ENCODE data around the gene ZFPM1.
"Not testable (repeated sequence)": the region's sequence is repeated elsewhere in the genome, so short reads cannot be mapped to it uniquely, and the experiment has no call there.

ZFPM1 gene

GRCh38 chr16:88480829-88481228, 27.7 kb downstream of the ZFPM1 start:
- DNase-seq (ENCODE audit: low read depth): no peak

GRCh38 chr16:88481851-88482250, 28.8 kb downstream of the ZFPM1 start:
- DNase-seq (ENCODE audit: low read depth): no peak

GRCh38 chr16:88482630-88483391, 29.7 kb downstream of the ZFPM1 start:
- DNase-seq (ENCODE audit: low read depth): no peak

GRCh38 chr16:88483392-88483641, 30.2 kb downstream of the ZFPM1 start:
- DNase-seq (ENCODE audit: low read depth): no peak

- no peak for DNase-seq (ENCODE audit: low read depth)
Observed at GRCh38 chr16:88484505-88485365, 31.7 kb downstream of the ZFPM1 start.

GRCh38 chr16:88485366-88485741, 32.3 kb downstream of the ZFPM1 start:
- not testable (repeated sequence) for DNase-seq (ENCODE audit: low read depth)

GRCh38 chr16:88486398-88487123, 33.5 kb downstream of the ZFPM1 start:
- no peak for DNase-seq (ENCODE audit: low read depth)

- DNase-seq (ENCODE audit: low read depth): no peak
Observed at GRCh38 chr16:88487124-88487432, 34.0 kb downstream of the ZFPM1 start.

GRCh38 chr16:88487920-88488851, 35.1 kb downstream of the ZFPM1 start:
- DNase-seq (ENCODE audit: low read depth): no peak

- no peak for DNase-seq (ENCODE audit: low read depth)
Observed at GRCh38 chr16:88489163-88489741, 36.2 kb downstream of the ZFPM1 start.

GRCh38 chr16:88491001-88491559, 38.0 kb downstream of the ZFPM1 start:
- DNase-seq (ENCODE audit: low read depth): no peak

- DNase-seq (ENCODE audit: low read depth): no peak
Observed at GRCh38 chr16:88491560-88492310, 38.7 kb downstream of the ZFPM1 start.

- DNase-seq (ENCODE audit: low read depth): no peak
Observed at GRCh38 chr16:88493879-88494278, 40.8 kb downstream of the ZFPM1 start.

- DNase-seq (ENCODE audit: low read depth): no peak
Observed at GRCh38 chr16:88494335-88495154, 41.5 kb downstream of the ZFPM1 start.

- no peak for DNase-seq (ENCODE audit: low read depth)
Observed at GRCh38 chr16:88495268-88495772, 42.2 kb downstream of the ZFPM1 start.

- no peak for DNase-seq (ENCODE audit: low read depth)
Observed at GRCh38 chr16:88497561-88498462, 44.7 kb downstream of the ZFPM1 start.

GRCh38 chr16:88498576-88499208, 45.6 kb downstream of the ZFPM1 start:
- no peak for DNase-seq (ENCODE audit: low read depth)

GRCh38 chr16:88499292-88499691, 46.2 kb downstream of the ZFPM1 start:
- DNase-seq (ENCODE audit: low read depth): no peak
